ENCODE data around the gene SLC38A6. TPM values are rescaled to one million over a fixed set of nuclear protein-coding genes. Genes with fewer than 3 reads are reported as not detected.

Gene SLC38A6
- polyA plus RNA-seq, 1 donor from 2014 or later: 31.9 TPM

GRCh38 chr14:60999536-60999935 lies 18.5 kb downstream of the SLC38A6 start:
- Histone ChIP-seq H3K79me2 (replicated peaks; ENCODE audit: insufficient read depth, low read length) (no peaks in the 10 kb centered on the region), H3K9ac (ENCODE audit: low read length) (no peak overlapping the region), H3K9me3 (ENCODE audit: low read length) (no peaks in the 10 kb centered on the region), H3K27me3 (ENCODE audit: insufficient read depth, low read depth, low read length) (no peaks in the 10 kb centered on the region), H2AFZ (ENCODE audit: low read depth, low read length) (no peak overlapping the region), H3K36me3 (ENCODE audit: insufficient read depth, low read length) (peaks cover 4% of the 10 kb centered on the region), H4K20me1 (ENCODE audit: insufficient read depth) (no peaks in the 10 kb centered on the region), H3K27ac (ENCODE audit: low read length) (no peak overlapping the region), H3K4me2 (ENCODE audit: low read length) (no peak overlapping the region), H3F3A (ENCODE audit: insufficient read depth, low read length, poor library complexity, severe bottlenecking) (no peaks in the 10 kb centered on the region), H3K4me3 (ENCODE audit: low read length) (no peak overlapping the region), H3K9me2 (ENCODE audit: insufficient read depth, low read length) (no peaks in the 10 kb centered on the region)
- no peak for TF ChIP-seq MXI1 (conservative IDR thresholded peaks at IDR 0.05; ENCODE audit: poor library complexity, severe bottlenecking)
- no peak for TF ChIP-seq EP300 (conservative IDR thresholded peaks at IDR 0.05; ENCODE audit: poor library complexity, severe bottlenecking)
- TF ChIP-seq POLR2AphosphoS5 (IDR thresholded peaks at IDR 0.05): no peak
- no peak for TF ChIP-seq CTCF (IDR thresholded peaks at IDR 0.05; ENCODE audit: poor library complexity, severe bottlenecking)
- no peak for TF ChIP-seq TAF1 (IDR thresholded peaks at IDR 0.05; ENCODE audit: low read depth)
- TF ChIP-seq SMC3 (conservative IDR thresholded peaks at IDR 0.05; ENCODE audit: poor library complexity): no peak
- TF ChIP-seq RAD21 (conservative IDR thresholded peaks at IDR 0.05): no peak
- TF ChIP-seq REST (IDR thresholded peaks at IDR 0.05; ENCODE audit: borderline replicate concordance): no peak
- no peak for TF ChIP-seq EZH2 (IDR thresholded peaks at IDR 0.05; ENCODE audit: borderline replicate concordance, insufficient read depth, low read length, poor library complexity, severe bottlenecking)

GRCh38 chr14:61003571-61003970 lies 22.5 kb downstream of the SLC38A6 start:
- Histone ChIP-seq H3K27ac (ENCODE audit: low read length) (no peak overlapping the region), H3K4me3 (ENCODE audit: low read length) (no peak overlapping the region), H3K27me3 (ENCODE audit: insufficient read depth, low read depth, low read length) (no peaks in the 10 kb centered on the region), H2AFZ (ENCODE audit: low read depth, low read length) (no peak overlapping the region), H3K9me2 (ENCODE audit: insufficient read depth, low read length) (no peaks in the 10 kb centered on the region), H4K20me1 (ENCODE audit: insufficient read depth) (no peaks in the 10 kb centered on the region), H3F3A (ENCODE audit: insufficient read depth, low read length, poor library complexity, severe bottlenecking) (no peaks in the 10 kb centered on the region), H3K4me2 (ENCODE audit: low read length) (no peak overlapping the region), H3K36me3 (ENCODE audit: insufficient read depth, low read length) (no peaks in the 10 kb centered on the region), H3K79me2 (replicated peaks; ENCODE audit: insufficient read depth, low read length) (no peaks in the 10 kb centered on the region), H3K9ac (ENCODE audit: low read length) (no peak overlapping the region), H3K9me3 (ENCODE audit: low read length) (no peaks in the 10 kb centered on the region)
- TF ChIP-seq POLR2AphosphoS5 (IDR thresholded peaks at IDR 0.05): no peak
- TF ChIP-seq TAF1 (IDR thresholded peaks at IDR 0.05; ENCODE audit: low read depth): no peak
- TF ChIP-seq REST (IDR thresholded peaks at IDR 0.05; ENCODE audit: borderline replicate concordance): no peak
- TF ChIP-seq RAD21 (conservative IDR thresholded peaks at IDR 0.05): no peak
- no peak for TF ChIP-seq MXI1 (conservative IDR thresholded peaks at IDR 0.05; ENCODE audit: poor library complexity, severe bottlenecking)
- TF ChIP-seq CTCF (IDR thresholded peaks at IDR 0.05; ENCODE audit: poor library complexity, severe bottlenecking): no peak
- no peak for TF ChIP-seq EZH2 (IDR thresholded peaks at IDR 0.05; ENCODE audit: borderline replicate concordance, insufficient read depth, low read length, poor library complexity, severe bottlenecking)
- TF ChIP-seq SMC3 (conservative IDR thresholded peaks at IDR 0.05; ENCODE audit: poor library complexity): no peak
- TF ChIP-seq EP300 (conservative IDR thresholded peaks at IDR 0.05; ENCODE audit: poor library complexity, severe bottlenecking): no peak

All from neural cell (in vitro differentiated cells).